Measurements from ENCODE around the gene OR51B2. TPM values are rescaled to one million over a fixed set of nuclear protein-coding genes. Genes with fewer than 3 reads are reported as not detected.
"Not testable (repeated sequence)": the region's sequence is repeated elsewhere in the genome, so short reads cannot be mapped to it uniquely, and the experiment has no call there.

The OR51B2 gene
- total and polyA plus RNA-seq, 8 donors: 0.23 TPM; not detected in 7

- no peak for DNase-seq
- ATAC-seq: no peak
- no peaks in the 10 kb centered on the region for H3K36me3 ChIP-seq
These were observed 40.1 kb upstream of the OR51B2 start for GRCh38 chr11:5364214-5364613.

GRCh38 chr11:5363679-5364078 is 39.6 kb upstream of the OR51B2 start:
- intact Hi-C loops (cut with DNase I): no loop called here
- Histone ChIP-seq H3K36me3 (no peaks in the 10 kb centered on the region), H3K4me1 (no peaks in the 10 kb centered on the region), H3K27me3 (no peaks in the 10 kb centered on the region), H3K27ac (no peak overlapping the region), H3K9me3 (no peaks in the 10 kb centered on the region), H3K4me3 (no peak overlapping the region)
- TF ChIP-seq CTCF (IDR thresholded peaks at IDR 0.05): no peak
- ATAC-seq: no peak
- DNase-seq: no peak

More at GRCh38 chr11:5364214-5364613, 40.1 kb upstream of the OR51B2 start:
- TF ChIP-seq CTCF (IDR thresholded peaks at IDR 0.05): no peak
- Histone ChIP-seq H3K4me3 (no peak overlapping the region), H3K27me3 (no peaks in the 10 kb centered on the region), H3K27ac (no peak overlapping the region), H3K4me1 (no peaks in the 10 kb centered on the region), H3K9me3 (no peaks in the 10 kb centered on the region)
- intact Hi-C loops (cut with DNase I): no loop called here

GRCh38 chr11:5362017-5362625 is 38.0 kb upstream of the OR51B2 start:
- no peaks in the 10 kb centered on the region for H3K36me3 ChIP-seq
- no peaks in the 10 kb centered on the region for H3K4me1 ChIP-seq
- H3K27ac ChIP-seq: no peak overlapping the region
- DNase-seq (no peak), ATAC-seq (no peak)
- H3K27me3 ChIP-seq: no peaks in the 10 kb centered on the region
- H3K4me3 ChIP-seq: no peak overlapping the region
- no peak for TF ChIP-seq CTCF (IDR thresholded peaks at IDR 0.05)
- no peaks in the 10 kb centered on the region for H3K9me3 ChIP-seq
- intact Hi-C loops (cut with DNase I): no loop called here

- ATAC-seq; intact Hi-C loops (cut with DNase I): not testable (repeated sequence)
These were observed 31.9 kb upstream of the OR51B2 start for GRCh38 chr11:5356031-5356430.

GRCh38 chr11:5351208-5351607 is 27.1 kb upstream of the OR51B2 start, which contains the start of gene OR51B6:
TSS of gene OR51B6 (plus strand) at chr11:5351508. CDS start at chr11:5351508, 0 bp downstream.
- intact Hi-C loops (cut with DNase I): no loop called here
- no peaks in the 10 kb centered on the region for H3K27me3 ChIP-seq
- no peak for TF ChIP-seq CTCF (IDR thresholded peaks at IDR 0.05)
- H3K4me3 ChIP-seq: no peak within 1 kb of the TSS
- DNase-seq: no peak
- H3K4me1 ChIP-seq: no peaks in the 10 kb centered on the region
- H3K27ac ChIP-seq: no peak within 1 kb of the TSS
- no peak for ATAC-seq
- H3K9me3 ChIP-seq: no peaks in the 10 kb centered on the region
- no peaks in the 10 kb centered on the region for H3K36me3 ChIP-seq

More at GRCh38 chr11:5356031-5356430, 31.9 kb upstream of the OR51B2 start:
- DNase-seq, H3K9me3 ChIP-seq, H3K4me1 ChIP-seq, H3K36me3 ChIP-seq, H3K27ac ChIP-seq, H3K4me3 ChIP-seq, H3K27me3 ChIP-seq: not testable (repeated sequence)

- no peaks in the 10 kb centered on the region for H3K36me3 ChIP-seq
- no peak for DNase-seq
- no peaks in the 10 kb centered on the region for H3K27me3 ChIP-seq
- no peak for ATAC-seq
- H3K4me1 ChIP-seq: no peaks in the 10 kb centered on the region
- intact Hi-C loops (cut with DNase I): no loop called here
- H3K9me3 ChIP-seq: no peaks in the 10 kb centered on the region
- no peak overlapping the region for H3K4me3 ChIP-seq
- no peak overlapping the region for H3K27ac ChIP-seq
- no peak for TF ChIP-seq CTCF (IDR thresholded peaks at IDR 0.05)
These were observed 25.5 kb upstream of the OR51B2 start for GRCh38 chr11:5349550-5349949.
